Cortex of kidney (tissue), 1 donor: ENCODE data around the gene ANKRD37.

Experiments
- DNase-seq: peaks from one replicate; lab custom pipeline; 2025; lab: John Stamatoyannopoulos, UW

Gene ANKRD37

GRCh38 chr4:185380320-185380719 is 16.3 kb upstream of the ANKRD37 start:
- DNase-seq, result no peak

DNA sequence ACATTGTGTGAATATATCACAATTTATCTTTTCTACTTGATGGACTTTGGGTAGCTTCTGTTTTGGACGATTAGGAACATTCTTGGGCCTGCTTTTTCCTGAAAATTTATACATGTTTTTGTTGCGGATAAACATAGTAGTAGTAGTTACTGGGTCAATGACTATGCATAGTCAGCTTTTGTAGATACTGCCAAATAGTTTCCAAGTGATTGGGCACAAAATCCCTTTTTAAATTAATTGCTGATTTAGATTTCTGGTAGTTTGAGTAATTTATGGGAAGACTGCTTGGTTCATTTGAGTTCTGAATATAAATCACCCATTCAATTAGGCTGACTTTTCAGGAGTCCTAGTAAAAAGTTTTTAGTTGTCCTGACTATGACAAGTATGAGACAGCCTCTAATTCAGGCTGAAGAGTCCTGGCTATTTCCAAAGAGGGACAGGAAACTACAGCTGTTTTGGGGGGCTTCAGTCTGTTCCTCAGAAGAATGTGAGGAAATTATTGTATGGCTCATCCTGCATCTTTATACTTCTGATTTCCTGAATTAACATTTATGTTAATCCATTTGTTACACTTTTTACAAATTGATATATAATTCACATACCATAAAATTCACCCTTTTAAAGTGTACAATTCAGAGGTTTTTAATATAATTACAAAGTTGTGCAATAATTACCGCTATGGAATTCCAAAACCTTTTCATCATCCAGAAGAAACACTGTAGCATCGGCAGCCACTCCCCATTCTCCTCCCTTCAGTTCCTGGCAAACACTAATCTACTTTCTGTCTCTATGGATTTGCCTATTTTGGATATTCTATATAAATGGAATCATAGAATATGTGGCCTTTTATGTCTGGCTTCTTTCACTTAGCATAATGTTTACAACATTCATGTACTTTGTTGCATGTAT is 15.1 kb upstream of the ANKRD37 start:
- no peak for DNase-seq

GRCh38 chr4:185382754-185383153 is 13.9 kb upstream of the ANKRD37 start:
- DNase-seq, result no peak

- DNase-seq, result no peak
Observed at GRCh38 chr4:185383451-185383850, 13.2 kb upstream of the ANKRD37 start.

- no peak for DNase-seq
Observed at GRCh38 chr4:185384061-185384460, 12.6 kb upstream of the ANKRD37 start.

DNA sequence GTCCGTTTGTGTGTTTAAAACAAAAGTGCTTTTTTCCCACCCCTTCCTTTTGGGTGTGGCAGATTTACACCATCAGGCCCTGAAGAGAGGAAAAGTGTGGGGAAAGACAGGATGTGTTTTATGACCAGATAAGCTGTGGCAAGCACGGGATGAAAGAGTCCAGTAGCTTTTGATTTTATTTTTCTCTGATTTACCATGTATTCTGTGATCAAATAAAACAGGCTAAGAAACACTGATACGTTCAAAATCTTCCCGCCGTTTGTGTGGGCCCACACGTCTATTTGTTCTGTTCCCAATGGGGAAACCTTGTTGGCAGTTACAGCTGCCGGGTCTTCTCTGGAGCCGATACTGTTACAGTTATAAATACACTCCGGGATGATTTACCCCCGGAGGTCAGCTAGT is 11.7 kb upstream of the ANKRD37 start:
- DNase-seq, result no peak

DNA sequence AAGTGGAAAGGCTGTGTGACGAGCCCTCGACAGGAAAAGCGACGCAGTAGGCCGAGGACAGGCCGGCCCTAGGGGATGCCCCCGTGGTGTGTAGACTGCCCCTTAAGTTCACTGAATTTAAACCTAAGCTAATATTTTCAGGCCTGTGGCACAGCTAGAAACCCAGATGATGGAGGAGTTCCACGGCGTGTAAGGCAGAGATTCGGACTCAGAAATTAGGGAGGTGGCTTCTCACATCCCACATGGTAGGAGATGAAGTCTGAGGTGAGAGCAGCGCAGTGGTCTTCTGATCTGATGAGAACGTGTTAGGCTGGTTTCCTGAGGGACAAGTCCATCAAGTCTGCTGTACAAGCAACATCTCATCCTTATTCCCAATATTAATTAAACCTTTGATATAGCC is 8.7 kb upstream of the ANKRD37 start:
- DNase-seq, result no peak

DNA sequence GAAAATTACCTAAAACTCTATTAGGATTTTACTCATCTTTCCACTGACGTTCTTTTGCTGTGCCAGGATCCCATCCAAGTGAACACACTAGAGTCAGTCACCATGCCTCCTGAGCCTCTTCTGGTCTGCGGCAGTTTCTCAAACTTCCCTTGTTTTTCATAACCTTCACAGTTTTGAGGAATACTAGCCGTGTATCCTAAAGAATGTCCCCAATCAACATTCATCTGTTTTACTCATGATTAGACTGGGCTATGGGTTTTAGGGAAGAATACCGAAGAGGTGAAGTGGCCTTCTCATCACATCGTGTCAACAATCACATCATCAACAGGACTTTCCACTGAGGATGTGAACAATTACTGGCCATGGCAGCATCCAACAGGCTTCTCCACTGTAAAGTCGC is 5.7 kb upstream of the ANKRD37 start:
- DNase-seq, result no peak

DNA sequence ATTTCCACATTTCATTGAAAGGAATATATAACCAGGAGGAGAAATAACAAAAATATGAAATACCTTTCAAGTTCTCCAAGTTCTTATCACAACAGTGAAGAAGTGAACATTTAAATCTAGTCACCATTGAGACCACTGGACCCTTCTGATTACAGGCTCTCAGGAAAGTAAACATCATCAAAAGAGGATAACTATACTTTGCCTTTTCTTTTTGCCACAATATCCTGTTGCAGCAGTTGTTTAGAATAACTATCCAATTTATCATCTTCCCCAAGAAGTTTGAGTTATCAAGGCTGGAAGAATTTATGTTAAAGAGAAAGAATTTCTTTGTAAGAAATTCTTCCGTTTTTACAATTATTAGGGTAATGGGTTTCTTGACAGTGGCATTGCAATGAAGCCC is 4.5 kb upstream of the ANKRD37 start:
- DNase-seq, result no peak

DNA sequence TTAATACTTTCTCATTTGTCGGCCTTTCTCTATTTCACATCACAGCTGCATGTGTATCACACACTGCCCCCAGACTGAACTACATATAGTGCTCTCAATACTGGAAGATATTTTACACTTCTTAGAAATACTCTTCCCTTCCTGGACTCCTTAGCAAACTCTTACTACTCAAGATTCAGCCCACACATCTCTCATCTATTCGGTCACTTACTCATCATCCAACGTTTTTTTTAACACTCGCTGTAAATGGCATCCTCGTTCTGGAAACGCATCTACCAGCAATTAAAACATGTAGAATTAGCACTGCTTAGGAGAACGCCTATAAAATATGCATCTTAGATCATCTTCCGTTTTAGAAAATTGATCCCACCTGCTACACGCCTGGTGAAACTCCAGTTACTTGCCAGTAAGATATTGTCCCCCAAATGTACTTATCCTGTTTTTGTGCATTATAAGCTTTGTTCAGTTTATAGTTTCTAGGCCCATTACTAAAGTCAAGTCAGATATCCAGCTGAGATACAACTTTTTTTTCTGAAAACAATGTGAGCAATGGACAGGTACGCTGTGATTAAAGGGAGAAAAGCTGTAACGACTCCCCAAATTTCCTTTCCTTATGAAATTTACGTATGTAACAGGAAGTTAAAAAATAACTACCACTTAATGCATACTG is 1.9 kb upstream of the ANKRD37 start:
- no peak for DNase-seq

DNA sequence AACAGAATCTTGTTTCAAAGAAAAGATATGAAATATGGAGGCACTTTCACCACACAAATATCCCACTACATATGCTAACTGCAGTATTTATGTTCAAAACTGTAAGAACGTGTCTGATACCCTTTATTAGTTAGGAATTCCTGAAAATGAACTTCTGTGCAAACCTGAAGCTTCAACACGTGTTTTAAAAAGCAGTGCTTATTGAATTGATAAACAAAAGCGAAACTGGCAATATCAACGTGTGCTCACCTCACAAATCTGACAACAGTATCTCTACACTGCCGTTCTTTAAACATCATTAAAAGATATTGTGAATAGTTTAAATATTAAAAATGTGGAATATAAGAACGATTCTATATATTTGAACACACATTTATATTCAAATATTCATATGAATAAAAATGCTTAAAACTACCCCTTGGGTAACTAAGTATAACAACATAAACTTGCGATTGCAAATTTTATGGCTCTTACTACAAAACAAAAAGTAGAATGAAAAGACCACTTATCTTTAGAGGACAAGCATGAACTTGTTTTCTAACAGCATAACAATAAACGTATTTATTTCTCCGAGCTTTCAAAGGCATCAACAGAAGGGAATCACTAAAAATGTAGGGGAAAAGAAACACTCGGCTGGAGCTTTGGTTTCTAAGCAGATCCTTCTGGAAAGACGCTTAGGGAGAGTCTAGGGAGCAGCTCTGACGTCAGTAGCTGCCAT is 1.2 kb upstream of the ANKRD37 start, which contains the start of gene LRP2BP:
Gene LRP2BP (minus strand): TSS at position 687 of the 718 bp plus-strand sequence. CDS start 17,738 bp downstream, outside the sequence.
- DNase-seq, result no peak

DNA sequence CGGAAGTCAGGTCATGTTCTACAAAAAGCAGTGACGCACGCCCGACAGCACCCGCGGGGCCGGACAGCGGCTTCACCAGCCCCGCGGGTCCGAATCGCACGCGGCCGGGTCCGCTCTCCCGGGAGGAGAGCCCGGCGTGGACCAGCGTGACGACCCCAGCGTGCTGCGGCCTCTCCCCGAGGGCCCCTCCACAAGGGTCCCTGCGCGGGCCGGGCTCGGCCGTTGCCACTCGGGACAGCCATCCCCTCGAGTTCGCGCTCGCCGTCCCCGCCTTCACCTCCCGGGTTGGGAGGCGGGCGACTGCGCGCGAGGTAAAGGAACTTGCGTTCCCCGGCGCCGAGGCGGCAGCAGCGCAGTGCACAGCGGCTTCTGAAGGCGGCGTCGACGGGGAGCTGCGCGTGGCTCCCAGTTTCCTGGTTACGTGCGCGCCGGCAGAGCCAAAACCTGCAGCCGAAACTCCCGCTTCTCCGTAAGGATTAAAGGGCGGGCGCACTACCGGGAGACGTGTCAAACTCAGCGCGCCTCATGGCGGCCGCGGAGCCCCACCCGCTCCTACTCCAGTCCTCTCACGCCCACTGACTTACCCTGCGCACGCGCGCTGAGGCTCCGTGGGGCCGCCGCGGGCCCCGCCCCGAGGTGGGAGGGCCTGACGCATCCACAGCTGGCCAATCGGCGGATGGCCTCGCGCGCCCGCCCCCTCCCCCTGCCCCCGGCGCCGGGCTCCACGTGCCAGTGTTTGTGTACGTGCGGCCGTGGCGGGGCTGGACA is 501 bp upstream of the ANKRD37 start:
- peak; percentile 88 for DNase-seq

- no peak for DNase-seq
Observed at GRCh38 chr4:185398618-185399017, 2.0 kb downstream of the ANKRD37 start.

- no peak for DNase-seq
Observed at GRCh38 chr4:185399466-185399865, 2.8 kb downstream of the ANKRD37 start.

DNA sequence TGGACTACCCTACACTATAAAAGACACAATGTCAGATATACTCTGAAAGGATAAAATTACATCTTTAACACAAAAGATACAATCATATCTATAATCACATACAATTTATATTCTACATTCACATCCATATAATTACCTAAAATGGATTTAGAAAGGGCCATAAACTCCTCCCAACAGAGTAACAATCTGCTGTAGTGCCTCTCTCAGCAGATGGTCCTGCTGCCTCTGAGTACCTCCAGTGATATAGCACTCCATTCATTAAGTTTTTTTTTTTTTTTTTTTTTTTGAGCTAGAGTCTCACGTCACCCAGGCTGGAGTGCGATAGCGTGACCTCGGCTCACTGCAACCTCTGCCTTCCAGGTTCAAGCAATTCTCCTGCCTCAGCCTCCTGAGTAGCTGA is 7.4 kb downstream of the ANKRD37 start:
- no peak for DNase-seq

GRCh38 chr4:185405296-185405999 is 8.8 kb downstream of the ANKRD37 start:
- no peak for DNase-seq

DNA sequence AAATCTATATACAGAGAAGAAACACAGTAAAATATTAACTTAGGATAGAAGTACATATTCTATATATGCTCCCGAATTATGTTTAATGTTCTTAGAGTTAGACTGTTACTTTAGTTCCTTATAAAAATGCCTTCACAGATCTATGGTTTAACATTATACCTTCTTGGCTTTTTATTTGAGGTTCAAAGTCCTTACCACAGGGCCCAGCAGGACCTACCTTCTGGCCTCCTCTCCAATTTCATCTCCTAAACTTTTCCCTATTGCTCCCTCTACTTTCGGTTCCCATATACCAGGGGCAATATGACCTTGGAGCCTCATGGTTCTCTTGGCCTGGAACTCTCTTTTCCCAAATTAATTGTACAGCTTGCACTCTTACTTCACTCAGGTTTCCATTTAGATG is 11.8 kb downstream of the ANKRD37 start:
- no peak for DNase-seq

GRCh38 chr4:185411849-185412248 is 15.2 kb downstream of the ANKRD37 start:
- no peak for DNase-seq

- DNase-seq, result no peak
Observed at GRCh38 chr4:185412412-185412811, 15.8 kb downstream of the ANKRD37 start.

DNA sequence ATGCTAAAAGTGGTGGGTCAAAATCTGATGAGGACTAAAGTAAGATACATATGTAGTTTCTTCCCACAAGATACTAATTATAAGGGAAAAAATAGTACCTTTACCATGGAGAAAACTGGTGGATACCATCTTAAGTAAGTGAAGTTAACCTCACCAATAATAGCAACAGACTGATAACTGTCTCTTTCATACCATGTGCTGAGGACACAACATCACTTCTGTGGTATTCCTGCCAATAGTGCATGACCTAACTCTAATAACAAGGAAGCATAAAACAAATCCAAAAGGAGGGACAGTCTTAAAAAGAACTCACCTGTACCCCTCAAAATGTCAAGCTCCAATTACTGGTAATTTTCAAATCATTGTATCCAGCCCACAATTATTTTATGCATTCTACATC is 20.3 kb downstream of the ANKRD37 start:
- DNase-seq, result no peak
